ENCODE data around the gene CHID1.

CHID1 gene

GRCh38 chr11:907668-908067 is 2.9 kb downstream of the CHID1 start:
- DNase-seq, result no peak

GRCh38 chr11:905952-906351 is 4.7 kb downstream of the CHID1 start:
- no peak for DNase-seq

GRCh38 chr11:904380-904779 is 6.2 kb downstream of the CHID1 start:
- DNase-seq, result no peak

- no peak for DNase-seq
These were observed 9.1 kb downstream of the CHID1 start for GRCh38 chr11:901452-902061.

- no peak for DNase-seq
These were observed 10.1 kb downstream of the CHID1 start for GRCh38 chr11:900545-900944.

GRCh38 chr11:899724-900123 is 10.9 kb downstream of the CHID1 start:
- no peak for DNase-seq

- no peak for DNase-seq
These were observed 11.9 kb downstream of the CHID1 start for GRCh38 chr11:898540-899190.

- no peak for DNase-seq
These were observed 12.5 kb downstream of the CHID1 start for GRCh38 chr11:898143-898511.

GRCh38 chr11:897253-898142 is 13.1 kb downstream of the CHID1 start:
- DNase-seq, result no peak

GRCh38 chr11:895331-896110 is 15.1 kb downstream of the CHID1 start:
- DNase-seq, result no peak

- DNase-seq, result no peak
These were observed 15.9 kb downstream of the CHID1 start for GRCh38 chr11:894575-895201.

- no peak for DNase-seq
These were observed 17.5 kb downstream of the CHID1 start for GRCh38 chr11:893008-893654.

GRCh38 chr11:890794-891540 is 19.6 kb downstream of the CHID1 start:
- no peak for DNase-seq

- no peak for DNase-seq
These were observed 20.7 kb downstream of the CHID1 start for GRCh38 chr11:889687-890475.

- DNase-seq, result no peak
These were observed 21.4 kb downstream of the CHID1 start for GRCh38 chr11:889257-889656.

- DNase-seq, result no peak
These were observed 22.0 kb downstream of the CHID1 start for GRCh38 chr11:888310-889212.

GRCh38 chr11:887589-887988 is 23.0 kb downstream of the CHID1 start:
- DNase-seq, result no peak

- DNase-seq, result no peak
These were observed 24.0 kb downstream of the CHID1 start for GRCh38 chr11:886568-886967.

- DNase-seq, result no peak
These were observed 26.0 kb downstream of the CHID1 start for GRCh38 chr11:884578-885070.

All from NCI-H526 treated with DMSO at 0.1 percent for 48 hours (cell line).